ENCODE measurements around the gene ZNF99. TPM values are rescaled to one million over a fixed set of nuclear protein-coding genes. Genes with fewer than 3 reads are reported as not detected.
"Not testable (repeated sequence)": the region's sequence is repeated elsewhere in the genome, so short reads cannot be mapped to it uniquely, and the experiment has no call there.

ZNF99 gene
- total and polyA plus RNA-seq, 7 donors = under 0.01 to 0.01 TPM; not detected in 5

DNA sequence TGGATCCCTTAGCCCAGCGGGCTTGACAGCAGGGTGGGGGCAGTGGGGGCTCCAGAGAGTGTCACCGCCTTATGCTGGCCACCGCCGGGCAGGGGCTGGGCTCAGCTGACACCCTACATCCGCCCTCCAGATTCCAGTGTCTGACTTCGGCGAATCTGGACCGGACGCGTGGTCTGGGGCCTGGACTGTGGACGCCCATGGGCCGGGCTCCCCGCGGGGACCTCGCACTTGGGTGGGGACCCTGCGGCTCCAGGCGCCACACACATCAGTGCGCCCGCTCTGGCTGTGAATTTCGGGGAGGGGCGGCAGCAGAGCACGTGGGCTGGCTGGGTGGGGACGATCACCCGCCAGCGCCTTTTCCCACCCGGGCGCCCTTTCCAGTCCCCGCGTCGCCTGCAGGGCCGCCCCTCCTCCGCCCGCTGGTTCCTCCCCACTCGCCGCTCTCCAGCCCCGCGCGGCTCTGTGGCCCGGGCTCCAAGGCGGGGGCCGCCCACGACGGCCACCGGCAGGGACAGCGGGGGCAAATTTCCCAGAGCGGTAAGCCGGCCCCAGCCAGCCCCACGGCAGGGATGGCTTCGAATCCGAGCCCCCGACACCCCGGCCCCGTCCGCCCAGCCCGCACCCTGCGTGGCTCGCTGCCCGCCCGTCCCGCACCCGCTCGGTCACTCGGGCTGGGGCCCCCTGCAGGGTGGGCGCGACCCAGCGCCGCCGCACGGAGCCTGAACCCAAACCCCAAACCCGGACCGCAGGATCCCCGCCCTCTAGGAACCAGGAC lies 23.3 kb upstream of the ZNF99 start:
- Histone ChIP-seq H3K27ac (no peak overlapping the region), H3K4me1 (no peaks in the 10 kb centered on the region), H3K36me3 (ENCODE audit: insufficient read depth in 1 of 2, low read depth in 1 of 2) (no peaks in the 10 kb centered on the region), H3K9me3 (no peaks in the 10 kb centered on the region), H3K27me3 (ENCODE audit: insufficient read depth in 3 of 3, low read length in 2 of 3) (peaks cover 0 to 11% (median 8%) of the 10 kb centered on the region in 3 donors), H3K4me3 (no peak overlapping the region)
- no peak for ATAC-seq
- WGBS, 3 donors = 2 to 6% (median 6%) methylated on average over 37 to 72 of the region's 72 CpGs
- no peak for DNase-seq
- intact Hi-C loops (cut with DNase I) = no loop called here
- TF ChIP-seq, protein P1, sequence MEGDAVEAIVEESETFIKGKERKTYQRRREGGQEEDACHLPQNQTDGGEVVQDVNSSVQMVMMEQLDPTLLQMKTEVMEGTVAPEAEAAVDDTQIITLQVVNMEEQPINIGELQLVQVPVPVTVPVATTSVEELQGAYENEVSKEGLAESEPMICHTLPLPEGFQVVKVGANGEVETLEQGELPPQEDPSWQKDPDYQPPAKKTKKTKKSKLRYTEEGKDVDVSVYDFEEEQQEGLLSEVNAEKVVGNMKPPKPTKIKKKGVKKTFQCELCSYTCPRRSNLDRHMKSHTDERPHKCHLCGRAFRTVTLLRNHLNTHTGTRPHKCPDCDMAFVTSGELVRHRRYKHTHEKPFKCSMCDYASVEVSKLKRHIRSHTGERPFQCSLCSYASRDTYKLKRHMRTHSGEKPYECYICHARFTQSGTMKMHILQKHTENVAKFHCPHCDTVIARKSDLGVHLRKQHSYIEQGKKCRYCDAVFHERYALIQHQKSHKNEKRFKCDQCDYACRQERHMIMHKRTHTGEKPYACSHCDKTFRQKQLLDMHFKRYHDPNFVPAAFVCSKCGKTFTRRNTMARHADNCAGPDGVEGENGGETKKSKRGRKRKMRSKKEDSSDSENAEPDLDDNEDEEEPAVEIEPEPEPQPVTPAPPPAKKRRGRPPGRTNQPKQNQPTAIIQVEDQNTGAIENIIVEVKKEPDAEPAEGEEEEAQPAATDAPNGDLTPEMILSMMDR (IDR thresholded peaks at IDR 0.05) = no peak

DNA sequence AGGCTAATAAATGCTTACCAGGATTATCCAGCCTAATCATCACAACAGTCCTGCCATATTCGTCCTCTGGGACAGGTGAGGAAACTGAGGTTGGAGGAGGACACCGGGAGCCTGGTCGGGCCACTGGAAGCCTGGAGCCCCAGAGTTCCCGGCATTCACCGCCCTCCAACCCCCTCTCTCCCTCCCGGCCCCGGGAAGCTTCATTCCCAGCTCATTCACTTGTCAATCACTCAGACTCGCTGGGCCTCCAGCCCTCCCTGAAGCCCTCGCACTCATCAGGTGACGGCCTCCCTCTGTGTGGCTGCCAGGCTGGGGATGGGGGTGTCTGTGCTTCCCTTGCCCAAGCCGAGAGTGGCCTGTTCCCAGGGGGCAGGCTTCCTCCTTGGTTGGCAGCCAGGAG lies 22.5 kb upstream of the ZNF99 start:
- intact Hi-C loops (cut with DNase I) = no loop called here
- peaks cover 0 to 11% (median 8%) of the 10 kb centered on the region in 3 donors for H3K27me3 ChIP-seq (ENCODE audit: insufficient read depth in 3 of 3, low read length in 2 of 3)
- H3K9me3 ChIP-seq = no peaks in the 10 kb centered on the region
- no peak overlapping the region for H3K4me3 ChIP-seq
- 22 to 26% (median 23%) methylated on average over 11 of the region's 11 CpGs for WGBS, 3 donors
- ATAC-seq (no peak), DNase-seq (no peak)
- TF ChIP-seq, protein P1 (IDR thresholded peaks at IDR 0.05) = no peak
- H3K36me3 ChIP-seq (ENCODE audit: insufficient read depth in 1 of 2, low read depth in 1 of 2) = no peaks in the 10 kb centered on the region
- H3K4me1 ChIP-seq = no peaks in the 10 kb centered on the region
- no peak overlapping the region for H3K27ac ChIP-seq

GRCh38 chr19:22797040-22797439 lies 13.1 kb upstream of the ZNF99 start:
- Histone ChIP-seq H3K9me3 (no peaks in the 10 kb centered on the region), H3K4me3 (no peak overlapping the region), H3K27me3 (ENCODE audit: insufficient read depth in 3 of 3, low read length in 2 of 3) (no peaks in the 10 kb centered on the region), H3K27ac (no peak overlapping the region), H3K4me1 (no peaks in the 10 kb centered on the region), H3K36me3 (ENCODE audit: insufficient read depth in 1 of 2, low read depth in 1 of 2) (no peaks in the 10 kb centered on the region)
- intact Hi-C loops (cut with DNase I) = no loop called here
- 35 to 47% (median 42%) methylated on average over 5 of the region's 5 CpGs for WGBS, 3 donors
- DNase-seq (no peak), ATAC-seq (no peak)
- TF ChIP-seq, protein P1 (IDR thresholded peaks at IDR 0.05) = no peak

DNA sequence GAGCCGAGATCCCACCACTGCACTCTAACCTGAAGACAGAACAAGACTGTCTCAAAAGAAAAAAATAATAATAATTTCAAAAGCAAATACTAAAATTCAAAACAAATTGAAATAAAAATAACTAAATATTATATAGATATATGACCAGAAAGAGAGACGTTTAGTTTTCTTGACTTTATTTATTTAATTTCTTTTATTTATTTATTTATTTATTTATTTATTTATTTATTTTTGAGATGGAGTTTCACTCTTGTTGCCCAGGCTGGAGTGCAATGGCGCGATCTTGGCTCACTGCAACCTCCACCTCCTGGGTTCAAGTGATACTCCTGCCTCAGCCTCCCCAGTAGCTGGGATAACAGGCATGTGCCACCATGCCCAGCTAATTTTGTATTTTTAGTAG lies 8.9 kb upstream of the ZNF99 start:
- intact Hi-C loops (cut with DNase I); ATAC-seq; H3K27me3 ChIP-seq (ENCODE audit: insufficient read depth in 3 of 3, low read length in 2 of 3); H3K9me3 ChIP-seq; H3K27ac ChIP-seq; DNase-seq; H3K4me3 ChIP-seq; H3K36me3 ChIP-seq (ENCODE audit: insufficient read depth in 1 of 2, low read depth in 1 of 2); H3K4me1 ChIP-seq: not testable (repeated sequence)
- WGBS, 3 donors = 88 to 97% (median 94%) methylated on average over 4 of the region's 4 CpGs

DNA sequence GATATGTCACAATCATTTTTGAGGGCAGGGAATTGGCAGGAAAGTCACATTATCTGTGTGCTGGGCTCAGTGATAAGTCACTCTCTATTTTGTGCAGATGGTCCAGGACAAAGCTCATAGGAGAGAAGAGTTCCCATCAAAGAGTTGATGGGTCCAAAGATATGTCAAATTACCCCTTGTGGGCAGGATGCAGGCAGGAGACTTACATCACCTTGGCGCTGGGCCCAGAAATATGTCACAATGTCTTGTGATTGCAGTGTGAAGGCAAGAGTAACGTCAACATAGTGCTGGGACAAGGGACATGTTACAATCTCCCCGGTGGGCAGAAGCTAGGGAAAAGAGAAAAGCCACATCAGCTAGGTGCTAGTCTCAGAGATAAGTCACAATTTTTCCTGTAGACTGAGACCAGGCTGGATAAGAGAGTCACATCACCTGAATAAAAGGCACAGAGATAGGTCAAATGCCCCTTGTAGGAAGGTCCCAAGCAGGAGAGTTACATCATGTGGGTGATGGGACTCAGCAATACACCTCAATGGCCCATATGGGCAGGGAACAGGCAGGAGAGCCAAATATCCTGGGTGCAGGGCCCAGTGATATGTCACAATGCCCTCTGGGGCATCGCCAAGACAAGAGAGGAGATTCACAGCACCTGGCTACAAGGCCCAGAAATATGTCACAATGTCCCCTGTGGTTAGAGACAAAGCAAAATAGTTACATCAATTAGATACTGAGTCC lies 47.9 kb downstream of the ZNF99 start:
- TF ChIP-seq, protein P1 (IDR thresholded peaks at IDR 0.05) = no peak
- Histone ChIP-seq H3K4me3 (no peak overlapping the region), H3K4me1 (no peaks in the 10 kb centered on the region), H3K9me3 (no peaks in the 10 kb centered on the region), H3K27me3 (ENCODE audit: insufficient read depth in 3 of 3, low read length in 2 of 3) (no peaks in the 10 kb centered on the region), H3K27ac (no peak overlapping the region), H3K36me3 (ENCODE audit: insufficient read depth in 1 of 2, low read depth in 1 of 2) (no peaks in the 10 kb centered on the region)
- intact Hi-C loops (cut with DNase I) = no loop called here
- WGBS, 3 donors = 78 to 89% (median 83%) methylated on average over 4 of the region's 4 CpGs
- DNase-seq (no peak), ATAC-seq (no peak)
